GM06990 (cell line): ENCODE measurements around the gene KANSL1L.

ENCODE experiments used
- DNase-seq: peaks from one replicate; pipeline ENCODE4 v3.0.0-alpha.2; 2011; ENCODE audit not compliant: insufficient read length; ENCODE audit errors: extremely low read depth
- H3K27me3 ChIP-seq: replicated peaks from 2 replicates; pipeline ENCODE4 v1.6.0; 2011; ENCODE audit warnings: low read length; ENCODE audit not compliant: control insufficient read depth, insufficient read depth
- H3K36me3 ChIP-seq: 2 replicates; pipeline ENCODE4 v1.5.1; 2011; ENCODE audit warnings: low read length; ENCODE audit not compliant: control insufficient read depth, insufficient read depth
- H3K4me3 ChIP-seq: replicated peaks from 2 replicates; pipeline ENCODE4 v1.5.1; 2011; ENCODE audit warnings: low read depth, mild to moderate bottlenecking, control low read depth, low read length
- CTCF ChIP-seq: IDR thresholded peaks from 2 replicates; pipeline ENCODE4 v1.5.1; 2011; ENCODE audit warnings: low read length, control low read depth, mild to moderate bottlenecking, inconsistent platforms; ENCODE audit not compliant: insufficient read depth, poor library complexity, severe bottlenecking

KANSL1L gene

GRCh38 chr2:210034087-210034683 lies 137.0 kb downstream of the KANSL1L start:
- no peak for DNase-seq
- no peaks in the 10 kb centered on the region for H3K27me3 ChIP-seq
- no peak for TF ChIP-seq CTCF
- no peak overlapping the region for H3K4me3 ChIP-seq
- H3K36me3 ChIP-seq: no peaks in the 10 kb centered on the region

GRCh38 chr2:210028178-210028577 lies 143.0 kb downstream of the KANSL1L start:
- no peak for DNase-seq
- Histone ChIP-seq H3K4me3 (no peak overlapping the region), H3K27me3 (no peaks in the 10 kb centered on the region), H3K36me3 (no peaks in the 10 kb centered on the region; the same call in 1 of the 2 replicates)
- no peak for TF ChIP-seq CTCF

- Histone ChIP-seq H3K36me3 (no peaks in the 10 kb centered on the region; the same call in 1 of the 2 replicates), H3K4me3 (no peak overlapping the region), H3K27me3 (no peaks in the 10 kb centered on the region)
- TF ChIP-seq CTCF: no peak
- no peak for DNase-seq
Observed at GRCh38 chr2:210027608-210028007, 143.6 kb downstream of the KANSL1L start.

GRCh38 chr2:210022824-210023223 lies 148.4 kb downstream of the KANSL1L start:
- Histone ChIP-seq H3K36me3 (peaks cover 1% of the 10 kb centered on the region), H3K4me3 (no peak overlapping the region), H3K27me3 (no peaks in the 10 kb centered on the region)
- DNase-seq: no peak
- no peak for TF ChIP-seq CTCF

GRCh38 chr2:210020138-210020537 lies 151.1 kb downstream of the KANSL1L start:
- no peak for TF ChIP-seq CTCF
- Histone ChIP-seq H3K4me3 (no peak overlapping the region), H3K36me3 (peaks cover 6% of the 10 kb centered on the region), H3K27me3 (no peaks in the 10 kb centered on the region)
- DNase-seq: no peak

GRCh38 chr2:210009896-210010295 lies 161.3 kb downstream of the KANSL1L start:
- Histone ChIP-seq H3K36me3 (peaks cover 5% of the 10 kb centered on the region), H3K27me3 (no peaks in the 10 kb centered on the region), H3K4me3 (no peak overlapping the region)
- TF ChIP-seq CTCF: no peak
- no peak for DNase-seq
